ENCODE data around the gene NKPD1.

Gene NKPD1

GRCh38 chr19:45153339-45154063 is 7.3 kb downstream of the NKPD1 start:
- DNase-seq (ENCODE audit: low read depth): peak; percentile 7

- DNase-seq (ENCODE audit: low read depth): peak; percentile 15
Observed at GRCh38 chr19:45152504-45153338, 8.1 kb downstream of the NKPD1 start.

DNA sequence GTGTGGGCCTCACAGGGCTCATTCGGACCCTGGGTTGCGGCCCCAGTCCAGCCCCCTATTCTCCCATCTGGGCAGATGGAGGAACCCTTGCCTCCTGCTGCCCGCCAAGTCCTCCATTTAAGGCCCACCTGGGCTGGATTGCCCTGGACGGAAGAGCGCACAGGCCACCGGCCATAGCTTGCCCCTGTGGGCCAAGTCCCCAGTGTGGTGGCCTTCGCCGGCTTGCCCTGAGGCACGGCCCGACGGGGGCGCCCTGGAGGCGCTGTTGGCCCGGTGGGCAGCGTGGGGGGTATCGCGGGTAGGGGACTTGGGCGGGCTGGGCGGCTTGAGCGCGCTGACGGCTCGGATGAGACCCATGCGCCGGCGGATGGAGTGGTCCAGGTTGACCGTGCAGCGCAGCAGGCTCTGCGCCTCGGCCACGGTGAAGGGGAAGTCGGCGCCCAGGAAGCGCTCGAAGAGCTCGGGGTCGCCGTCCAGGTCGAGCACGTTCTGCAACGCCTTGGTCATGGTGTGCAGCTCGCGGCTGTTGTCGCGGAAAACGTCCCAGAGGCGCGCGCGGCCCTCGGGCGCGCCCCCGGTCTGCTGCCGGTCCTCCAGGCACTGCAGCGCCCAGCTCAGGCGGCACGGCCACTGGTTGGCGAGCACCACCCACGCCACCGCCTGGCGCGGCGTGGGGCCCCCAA is 8.8 kb downstream of the NKPD1 start:
- no peak for DNase-seq (ENCODE audit: low read depth)

DNA sequence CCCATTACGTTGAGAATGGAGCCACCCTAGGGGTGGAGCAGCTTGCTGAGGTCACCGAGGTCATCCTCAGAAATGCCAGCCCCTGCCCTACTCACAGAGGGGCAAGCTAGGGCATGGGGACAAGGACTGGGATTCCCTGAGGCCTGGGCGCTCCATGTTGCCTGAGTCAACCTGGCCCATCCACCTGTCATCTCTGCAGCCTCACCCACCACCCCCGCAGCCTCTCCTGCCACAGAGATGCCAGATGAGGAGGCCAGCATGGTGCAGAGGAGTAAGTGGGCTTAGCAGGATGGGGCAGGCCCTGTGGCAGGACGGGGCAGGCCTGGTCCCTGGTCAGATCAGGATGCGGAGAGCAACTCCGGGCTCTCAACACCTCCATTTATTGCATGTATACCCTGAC is 9.5 kb downstream of the NKPD1 start:
- DNase-seq (ENCODE audit: low read depth): no peak

DNA sequence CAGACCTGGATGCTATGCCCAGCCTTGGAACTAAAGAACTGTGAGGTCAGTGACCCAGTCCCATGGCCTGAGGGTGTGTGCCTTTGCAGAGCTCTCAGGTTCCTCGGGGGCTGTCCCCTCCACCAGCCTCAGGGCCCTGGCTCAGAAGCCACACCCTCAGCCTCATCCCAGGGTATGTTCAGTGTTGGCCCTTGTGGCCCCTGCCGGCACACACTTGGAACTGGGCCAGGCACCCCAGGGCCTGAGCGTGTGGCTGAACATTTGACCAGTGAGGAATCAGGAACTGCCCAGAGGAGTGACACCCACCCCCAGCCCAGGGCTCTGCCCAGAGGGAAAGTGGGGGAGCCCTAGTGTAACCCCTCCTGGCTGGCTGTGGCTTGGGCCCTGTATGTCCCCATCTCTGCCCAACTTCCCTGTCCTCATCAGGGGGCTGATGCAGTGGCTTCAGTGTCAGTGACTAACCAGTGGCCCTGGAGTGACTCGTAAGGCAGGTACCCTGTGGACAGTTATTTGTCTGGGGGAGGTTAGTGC is 10.0 kb downstream of the NKPD1 start:
- DNase-seq (ENCODE audit: low read depth): no peak

- DNase-seq (ENCODE audit: low read depth): no peak
Observed at GRCh38 chr19:45150180-45150579, 10.6 kb downstream of the NKPD1 start.

DNA sequence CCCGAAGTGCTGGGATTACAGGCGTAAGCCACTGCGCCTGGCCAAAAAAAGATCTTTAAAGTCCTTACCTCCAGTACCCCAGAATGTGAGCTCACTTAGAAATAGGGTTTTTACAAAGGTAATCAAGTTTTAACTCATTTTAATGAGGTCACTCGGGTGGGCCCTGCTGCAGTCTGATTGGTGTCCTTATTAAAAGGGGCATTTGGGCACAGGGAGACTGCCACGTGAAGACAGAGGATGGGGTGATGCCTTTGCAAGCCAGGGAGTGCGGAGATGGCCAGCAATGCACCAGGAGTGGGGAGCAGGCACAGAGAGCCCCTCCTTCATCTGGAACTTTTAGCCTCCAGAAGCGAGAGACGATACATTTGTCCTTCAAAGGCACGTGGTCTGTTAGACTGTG is 11.7 kb downstream of the NKPD1 start:
- no peak for DNase-seq (ENCODE audit: low read depth)

GRCh38 chr19:45147835-45148676 is 12.7 kb downstream of the NKPD1 start:
- no peak for DNase-seq (ENCODE audit: low read depth)

- no peak for DNase-seq (ENCODE audit: low read depth)
Observed at GRCh38 chr19:45146741-45147205, 14.0 kb downstream of the NKPD1 start.

GRCh38 chr19:45146251-45146650 is 14.5 kb downstream of the NKPD1 start:
- DNase-seq (ENCODE audit: low read depth): no peak

DNA sequence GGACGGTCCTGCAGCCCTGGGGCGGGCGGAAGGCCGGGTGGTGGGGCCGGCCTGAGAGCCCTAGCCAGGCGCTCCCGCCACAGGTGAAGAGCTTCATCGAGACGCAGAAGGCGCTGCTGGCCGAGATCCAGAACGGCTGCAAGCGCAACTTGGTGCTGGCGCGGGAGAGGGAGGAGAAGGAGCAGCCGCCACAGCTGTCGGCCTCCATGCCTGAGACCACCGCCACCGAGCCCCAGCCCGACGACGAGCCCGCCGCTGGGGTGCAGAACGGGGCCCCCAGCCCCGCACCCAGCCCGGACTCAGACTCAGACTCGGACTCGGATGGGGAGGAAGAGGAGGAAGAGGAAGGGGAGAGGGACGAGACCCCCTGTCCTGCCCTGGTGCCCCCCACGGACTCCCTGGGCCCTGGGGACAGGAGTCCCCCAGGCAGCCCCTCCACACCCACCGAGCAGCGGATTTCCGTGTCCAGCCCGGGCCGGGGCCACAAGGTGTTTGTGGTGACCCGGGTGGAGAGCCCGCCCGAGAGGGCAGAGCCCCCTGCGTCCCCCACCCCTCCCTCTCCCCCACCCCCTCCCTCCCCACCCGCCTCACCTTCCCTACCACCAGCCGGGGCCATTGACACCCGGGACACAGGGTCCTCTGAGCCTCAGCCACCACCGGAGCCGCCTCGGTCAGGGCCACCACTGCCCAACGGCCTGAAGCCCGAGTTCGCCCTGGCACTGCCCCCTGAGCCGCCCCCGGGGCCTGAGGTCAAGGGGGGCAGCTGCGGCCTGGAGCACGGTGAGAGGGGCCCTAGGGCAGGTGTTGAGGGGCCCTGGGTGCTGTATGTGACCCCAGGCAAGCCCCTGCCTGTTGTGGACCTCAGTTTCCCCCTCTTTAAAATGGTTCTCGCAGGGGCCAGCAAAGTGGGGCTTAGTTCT is 15.3 kb downstream of the NKPD1 start:
- no peak for DNase-seq (ENCODE audit: low read depth)

DNA sequence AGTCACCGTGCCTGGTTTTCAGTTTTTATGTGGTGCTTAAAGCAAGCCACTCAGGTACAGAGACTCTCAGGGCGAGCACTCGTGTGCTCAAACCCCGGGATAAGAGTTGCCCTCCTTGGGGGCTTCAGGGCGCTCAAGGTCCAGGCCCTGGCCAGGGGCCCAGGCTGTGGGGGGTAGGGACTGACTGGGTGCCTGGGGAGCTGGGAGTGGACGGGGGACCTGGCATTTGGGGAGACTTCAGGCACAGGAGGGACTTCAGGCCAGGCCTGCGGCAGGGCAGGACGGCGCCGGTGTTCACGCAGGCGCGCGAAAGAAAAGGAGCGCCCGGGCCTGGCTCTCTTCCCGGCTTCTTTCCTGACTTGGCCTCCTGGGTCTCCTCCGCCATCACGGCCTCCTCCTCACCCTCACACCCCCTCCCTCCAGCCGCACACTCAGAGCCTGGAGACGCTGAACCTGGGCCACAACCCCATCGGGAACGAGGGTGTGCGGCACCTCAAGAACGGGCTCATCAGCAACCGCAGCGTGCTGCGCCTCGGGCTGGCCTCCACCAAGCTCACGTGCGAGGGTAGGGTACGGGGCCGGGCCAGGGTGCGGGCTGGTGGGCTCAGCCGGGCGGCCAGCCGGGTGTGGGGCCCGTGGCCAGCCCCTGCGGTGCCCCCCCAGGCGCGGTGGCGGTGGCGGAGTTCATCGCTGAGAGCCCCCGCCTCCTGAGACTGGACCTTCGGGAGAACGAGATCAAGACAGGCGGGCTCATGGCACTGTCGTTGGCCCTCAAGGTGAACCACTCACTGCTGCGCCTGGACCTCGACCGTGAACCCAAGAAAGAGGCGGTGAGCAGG is 16.1 kb downstream of the NKPD1 start:
- no peak for DNase-seq (ENCODE audit: low read depth)

DNA sequence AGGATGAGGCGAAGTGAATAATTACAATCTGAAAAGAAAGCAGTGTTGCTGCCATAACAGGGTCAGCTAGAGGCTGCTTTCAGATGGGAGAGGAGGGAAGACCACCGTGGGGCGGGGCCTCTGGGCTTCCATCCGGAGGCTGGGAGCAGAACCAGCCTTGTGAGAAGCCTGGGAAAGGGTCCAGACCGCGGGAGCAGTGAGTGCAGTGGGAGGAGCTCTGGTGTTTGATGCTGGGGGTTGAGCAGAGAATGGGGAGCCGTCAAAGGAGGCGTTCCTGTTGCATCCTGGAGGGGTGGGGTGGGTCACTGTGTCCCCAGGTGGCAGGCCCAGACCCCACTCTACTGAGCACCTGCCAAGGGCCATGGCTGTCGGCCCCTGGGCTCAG is 18.1 kb downstream of the NKPD1 start:
- no peak for DNase-seq (ENCODE audit: low read depth)

GRCh38 chr19:45142016-45142725 is 18.6 kb downstream of the NKPD1 start:
- DNase-seq (ENCODE audit: low read depth): no peak

GRCh38 chr19:45141203-45141900 is 19.4 kb downstream of the NKPD1 start:
- DNase-seq (ENCODE audit: low read depth): no peak

- DNase-seq (ENCODE audit: low read depth): no peak
Observed at GRCh38 chr19:45140533-45140932, 20.2 kb downstream of the NKPD1 start.

DNA sequence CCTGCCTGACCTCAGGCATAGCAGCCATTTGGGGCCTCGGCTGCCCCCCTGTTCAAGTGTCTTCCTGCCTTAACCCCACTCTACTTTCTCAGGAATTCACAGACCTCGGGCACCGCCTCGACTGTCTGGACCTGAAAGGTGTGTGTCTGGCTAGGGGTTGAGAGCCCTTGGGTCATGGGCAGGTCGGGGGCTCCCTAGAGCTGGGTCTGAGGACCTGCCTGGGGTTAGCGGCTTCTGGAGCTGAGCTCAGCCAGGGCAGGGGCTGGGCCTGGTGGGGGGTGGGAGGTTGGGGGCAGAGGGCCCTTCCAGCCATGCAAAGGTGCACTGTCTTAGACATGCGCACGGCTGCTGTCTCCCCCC is 20.7 kb downstream of the NKPD1 start:
- no peak for DNase-seq (ENCODE audit: low read depth)

All from T follicular helper cell (primary cell).